Endothelial cell of umbilical vein (primary cell): Measurements from ENCODE around the gene DIP2A. TPM values are rescaled to one million over a fixed set of nuclear protein-coding genes. Genes with fewer than 3 reads are reported as not detected.
"Not testable (repeated sequence)": the region's sequence is repeated elsewhere in the genome, so short reads cannot be mapped to it uniquely, and the experiment has no call there.

Source experiments
- BruUV-seq: library from RNA; stranded (reverse); fragments of 400-500 nt; replicated peaks from 2 replicates; lab custom pipeline; 2021; lab: Mats Ljungman, UMichigan
- CTCF ChIA-PET: fragments of 300-600, 350-600 bp; sonication (Branson Sonifier 250); formaldehyde crosslinking; loops from one replicate; lab custom pipeline; 2021; ENCODE audit warnings: antibody characterized with exemption, inconsistent platforms; lab: Charles Lee
- POLR2A ChIA-PET: fragments of 300-600, 350-600 bp; sonication (Branson Sonifier 250); formaldehyde crosslinking; loops from one replicate; lab custom pipeline; 2021; ENCODE audit warnings: antibody characterized with exemption, inconsistent platforms; lab: Charles Lee
- DNase-seq: peaks from one replicate; pipeline ENCODE4 v3.0.0-alpha.2; 2011; ENCODE audit warnings: low read depth, low spot score
- FAIRE-seq: peaks from 2 replicates; lab custom pipeline; 2011; peaks lifted over from hg19 to GRCh38; lab: Jason Lieb, UNC
- H2AFZ ChIP-seq: 2 replicates; pipeline ENCODE4 v1.6.0; 2012; ENCODE audit warnings: low read depth, low read length, control low read depth, inconsistent platforms
- H3K27ac ChIP-seq: 2 replicates; pipeline ENCODE4 v1.5.1; 2011; ENCODE audit warnings: low read depth, mild to moderate bottlenecking, control low read depth, low read length, moderate library complexity; ENCODE audit not compliant: insufficient read depth
- H3K27me3 ChIP-seq, 2 experiments: 2 replicates each; pipeline versions ENCODE4 v1.6.0 to v1.6.1; 2011; ENCODE audit warnings: low read length in 2 of 2, mixed read lengths in 1 of 2; ENCODE audit not compliant: control insufficient read depth in 2 of 2, insufficient read depth in 2 of 2
- H3K36me3 ChIP-seq, 2 experiments: 2 replicates in 1 of 2; 3 replicates in 1 of 2; pipeline ENCODE4 v1.5.1; 2011; ENCODE audit warnings: low read length in 2 of 2, mild to moderate bottlenecking in 1 of 2, moderate library complexity in 1 of 2; ENCODE audit not compliant: control insufficient read depth in 2 of 2, insufficient read depth in 2 of 2; ENCODE audit errors: extremely low read depth in 1 of 2
- H3K4me1 ChIP-seq: 3 replicates; pipeline ENCODE4 v1.5.1; 2011; ENCODE audit warnings: mild to moderate bottlenecking, low read length; ENCODE audit not compliant: control insufficient read depth, insufficient read depth; ENCODE audit errors: extremely low read depth
- H3K4me2 ChIP-seq: 2 replicates; pipeline ENCODE4 v1.6.1; 2011; ENCODE audit warnings: low read length, control low read depth, mixed read lengths; ENCODE audit not compliant: insufficient read depth
- H3K4me3 ChIP-seq, 3 experiments: fragments of 200-600 bp in 1 of 3; sonication (generic), shearing (Covaris generic) in 1 of 3; replicated peaks in 1 of 3; 2 replicates each; pipeline ENCODE4 v1.5.1; 2011 to 2016; ENCODE audit warnings: control low read depth in 3 of 3, low read length in 3 of 3, mild to moderate bottlenecking in 2 of 3, inconsistent platforms in 1 of 3, low read depth in 1 of 3, moderate library complexity in 1 of 3; ENCODE audit not compliant: insufficient read depth in 1 of 3
- H3K79me2 ChIP-seq: 2 replicates; pipeline ENCODE4 v1.6.0; 2012; ENCODE audit warnings: low read length, inconsistent platforms; ENCODE audit not compliant: control insufficient read depth, insufficient read depth
- H3K9ac ChIP-seq: replicated peaks from 2 replicates; pipeline ENCODE3; 2011; ENCODE audit warnings: low read length, control low read depth; ENCODE audit not compliant: insufficient read depth; ENCODE audit errors: extremely low read depth
- H3K9me1 ChIP-seq: replicated peaks from 3 replicates; pipeline ENCODE4 v1.6.0; 2011; ENCODE audit warnings: mild to moderate bottlenecking, low read length; ENCODE audit not compliant: control insufficient read depth, insufficient read depth; ENCODE audit errors: extremely low read depth
- H3K9me3 ChIP-seq: replicated peaks from 2 replicates; pipeline ENCODE4 v1.5.1; 2012; ENCODE audit warnings: low read length, inconsistent platforms; ENCODE audit not compliant: control insufficient read depth, insufficient read depth
- H4K20me1 ChIP-seq: replicated peaks from 2 replicates; pipeline ENCODE3; 2011; ENCODE audit warnings: mild to moderate bottlenecking, low read length; ENCODE audit not compliant: control insufficient read depth, insufficient read depth; ENCODE audit errors: extremely low read depth
- CTCF ChIP-seq, 2 donors: IDR thresholded peaks; 1 replicate in 1 of 2; 2 replicates in 1 of 2; pipeline ENCODE4 v1.5.1; 2011; ENCODE audit warnings: low read length in 2 of 2, mild to moderate bottlenecking in 2 of 2, moderate library complexity in 2 of 2, control low read depth in 1 of 2, inconsistent platforms in 1 of 2, low read depth in 1 of 2; ENCODE audit not compliant: insufficient read depth in 1 of 2; ENCODE audit errors: extremely low read depth in 1 of 2
- EZH2 ChIP-seq: IDR thresholded peaks from 2 replicates; pipeline ENCODE4 v1.6.1; 2012; ENCODE audit warnings: borderline replicate concordance, low read depth, mild to moderate bottlenecking, moderate library complexity, low read length, inconsistent platforms; ENCODE audit not compliant: severe bottlenecking
- FOS ChIP-seq: IDR thresholded peaks from 2 replicates; pipeline ENCODE4 v1.6.1; 2011; ENCODE audit warnings: mild to moderate bottlenecking, low read length, moderate library complexity, borderline replicate concordance; ENCODE audit not compliant: insufficient read depth
- GATA2 ChIP-seq: IDR thresholded peaks from 2 replicates; pipeline ENCODE4 v1.7.0; 2011; ENCODE audit warnings: low read depth, mild to moderate bottlenecking, moderate library complexity, mixed read lengths, low read length; ENCODE audit not compliant: insufficient read length, insufficient read depth
- JUN ChIP-seq: IDR thresholded peaks from 2 replicates; pipeline ENCODE4 v1.6.1; 2011; ENCODE audit warnings: borderline replicate concordance, low read depth; ENCODE audit not compliant: insufficient read length, insufficient read depth
- MAX ChIP-seq: IDR thresholded peaks from 2 replicates; pipeline ENCODE4 v1.6.1; 2011; ENCODE audit not compliant: insufficient read depth, insufficient read length
- MYC ChIP-seq: IDR thresholded peaks from one replicate; pipeline ENCODE4 v1.6.1; 2011; ENCODE audit warnings: mild to moderate bottlenecking, low read depth, low read length
- POLR2A ChIP-seq: IDR thresholded peaks from 2 replicates; pipeline ENCODE4 v1.6.1; 2012; ENCODE audit warnings: low read depth, mild to moderate bottlenecking, control low read depth, low read length
- POLR2AphosphoS5 ChIP-seq: IDR thresholded peaks from 2 replicates; pipeline ENCODE4 v1.6.1; 2012; ENCODE audit warnings: low read depth, mild to moderate bottlenecking, control low read depth, low read length, moderate library complexity; ENCODE audit not compliant: insufficient read depth
- dilution Hi-C: fragments of 300-500 bp; cut with MboI; formaldehyde crosslinking; loops from one replicate; pipeline ENCODE4 v1.15.0; 2019; ENCODE audit warnings: low sequenced_read_pairs; ENCODE audit not compliant: extremely low pct_ligation_motif_present
- intact Hi-C: fragments of 100-400 bp; cut with micrococcal nuclease; formaldehyde crosslinking; loops from one replicate; pipeline ENCODE4 v1.10.0; 2022
- polyA plus RNA-seq, 4 experiments: library from polyadenylated mRNA; depleted of rRNA in 3 of 4; stranded (reverse) in 3 of 4; unstranded in 1 of 4; fragments of >200 nt; gene quantifications; 2 replicates each; pipeline versions ENCODE4 v1.2.1 to v1.2.3, GENCODE V29; 2011 to 2012; ENCODE audit warnings: missing spikeins in 1 of 4
- total RNA-seq: library from RNA; stranded (reverse); gene quantifications from 2 replicates; pipeline ENCODE4 v1.2.3, GENCODE V29; 2021

Gene DIP2A
- total and polyA plus RNA-seq, 2 donors (not counting 3 experiments of a cell fraction or from before 2014, with no cell fraction given) = 34.5 to 62.1 TPM

GRCh38 chr21:46461909-46462308 is 3.2 kb downstream of the DIP2A start:
- ChIA-PET CTCF (interaction anchor here (1.0 to 1.8 kb wide), 4 partner anchors 16 to 178 kb away, joined by 3 to 5 read pairs (median 4); no protein-coding TSS in a partner anchor), POLR2A (no interaction called here)
- H3K4me1 ChIP-seq = peaks cover 8% of the 10 kb centered on the region
- dilution Hi-C loops (no loop called here), intact Hi-C loops (no loop called here)
- no peaks in the 10 kb centered on the region for H4K20me1 ChIP-seq
- H3K27me3 ChIP-seq = no peaks in the 10 kb centered on the region
- H3K9ac ChIP-seq = no peak overlapping the region
- TF ChIP-seq POLR2A (no peak), GATA2 (no peak), EZH2 (no peak), FOS (no peak), MYC (no peak), CTCF (IDR thresholded peaks at IDR 0.05; ENCODE audit: extremely low read depth in 1 of 2, insufficient read depth in 1 of 2, low read depth in 1 of 2, low read length in 2 of 2) (no peak), POLR2AphosphoS5 (no peak), MAX (no peak), JUN (no peak)
- no peak overlapping the region for H3K4me2 ChIP-seq
- H2AFZ ChIP-seq = no peak overlapping the region
- no peaks in the 10 kb centered on the region for H3K9me3 ChIP-seq
- no peak overlapping the region for H3K4me3 ChIP-seq
- H3K27ac ChIP-seq = no peak overlapping the region
- H3K9me1 ChIP-seq = no peaks in the 10 kb centered on the region
- H3K79me2 ChIP-seq = peaks cover 62% of the 10 kb centered on the region
- FAIRE-seq = no peak
- DNase-seq = no peak
- no peaks in the 10 kb centered on the region for H3K36me3 ChIP-seq
- BruUV-seq = no TSS peak

GRCh38 chr21:46465153-46465552 is 6.5 kb downstream of the DIP2A start:
- H3K4me2 ChIP-seq, H3K4me1 ChIP-seq, H3K9me3 ChIP-seq, POLR2A ChIA-PET, H3K9ac ChIP-seq, H3K27me3 ChIP-seq, H4K20me1 ChIP-seq, BruUV-seq, FAIRE-seq, H3K27ac ChIP-seq, H3K36me3 ChIP-seq, H3K9me1 ChIP-seq, intact Hi-C loops, H2AFZ ChIP-seq, CTCF ChIA-PET, dilution Hi-C loops, H3K4me3 ChIP-seq, DNase-seq: not testable (repeated sequence)
- peaks cover 43% of the 10 kb centered on the region for H3K79me2 ChIP-seq
